ENCODE results near the gene ZC3H18. TPM values are rescaled to one million over a fixed set of nuclear protein-coding genes. Genes with fewer than 3 reads are reported as not detected.

Gene ZC3H18
- total RNA-seq, 2 donors from 2014 or later: 31.9 to 66.3 TPM

- TF ChIP-seq, protein P1, sequence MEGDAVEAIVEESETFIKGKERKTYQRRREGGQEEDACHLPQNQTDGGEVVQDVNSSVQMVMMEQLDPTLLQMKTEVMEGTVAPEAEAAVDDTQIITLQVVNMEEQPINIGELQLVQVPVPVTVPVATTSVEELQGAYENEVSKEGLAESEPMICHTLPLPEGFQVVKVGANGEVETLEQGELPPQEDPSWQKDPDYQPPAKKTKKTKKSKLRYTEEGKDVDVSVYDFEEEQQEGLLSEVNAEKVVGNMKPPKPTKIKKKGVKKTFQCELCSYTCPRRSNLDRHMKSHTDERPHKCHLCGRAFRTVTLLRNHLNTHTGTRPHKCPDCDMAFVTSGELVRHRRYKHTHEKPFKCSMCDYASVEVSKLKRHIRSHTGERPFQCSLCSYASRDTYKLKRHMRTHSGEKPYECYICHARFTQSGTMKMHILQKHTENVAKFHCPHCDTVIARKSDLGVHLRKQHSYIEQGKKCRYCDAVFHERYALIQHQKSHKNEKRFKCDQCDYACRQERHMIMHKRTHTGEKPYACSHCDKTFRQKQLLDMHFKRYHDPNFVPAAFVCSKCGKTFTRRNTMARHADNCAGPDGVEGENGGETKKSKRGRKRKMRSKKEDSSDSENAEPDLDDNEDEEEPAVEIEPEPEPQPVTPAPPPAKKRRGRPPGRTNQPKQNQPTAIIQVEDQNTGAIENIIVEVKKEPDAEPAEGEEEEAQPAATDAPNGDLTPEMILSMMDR (IDR thresholded peaks at IDR 0.05): no peak
- intact Hi-C loops (cut with DNase I): loop anchor here (10.0 kb wide), 1 partner anchor 810 kb away; the partner anchor contains the start of gene KLHDC4
Observed at GRCh38 chr16:88575251-88575650, 5.0 kb downstream of the ZC3H18 start.

DNA sequence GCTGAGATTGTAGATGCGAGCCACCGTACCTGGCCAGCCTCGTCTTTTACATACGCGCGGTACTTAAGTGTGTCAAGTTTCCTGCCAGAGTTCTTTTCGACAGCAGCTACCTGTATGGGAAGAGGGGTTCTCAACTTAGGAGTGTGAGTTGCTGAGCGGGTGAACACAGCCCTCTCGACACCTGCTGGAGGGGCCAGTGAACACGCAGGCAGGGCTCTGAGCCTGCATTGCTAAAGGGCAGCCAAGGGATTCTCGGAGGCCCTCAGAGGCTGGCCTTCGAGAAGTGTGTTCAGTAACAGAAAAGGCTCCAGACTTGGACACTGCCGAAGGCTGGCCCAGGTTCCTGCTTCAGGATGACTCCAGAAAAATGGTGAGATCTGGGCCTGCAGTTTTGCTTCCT, 6.1 kb downstream of the ZC3H18 start:
- Histone ChIP-seq H3K9ac (ENCODE audit: low read depth in 2 of 2, low read length in 2 of 2) (no peak overlapping the region), H3K4me1 (peaks cover 5% of the 10 kb centered on the region), H3K27me3 (no peaks in the 10 kb centered on the region), H3K27ac (no peak overlapping the region), H3K9me3 (no peaks in the 10 kb centered on the region), H3K4me3 (no peak overlapping the region), H3K36me3 (peaks cover 9% of the 10 kb centered on the region)
- intact Hi-C loops (cut with DNase I): loop anchor here (10.0 kb wide), 1 partner anchor 812 kb away; the partner anchor contains the start of gene KLHDC4
- no peak for DNase-seq
- TF ChIP-seq, protein P1 (IDR thresholded peaks at IDR 0.05): no peak

More at GRCh38 chr16:88575251-88575650, 5.0 kb downstream of the ZC3H18 start:
- Histone ChIP-seq H3K36me3 (peaks cover 9% of the 10 kb centered on the region), H3K4me1 (peaks cover 9% of the 10 kb centered on the region), H3K9me3 (no peaks in the 10 kb centered on the region), H3K27me3 (no peaks in the 10 kb centered on the region), H3K4me3 (no peak overlapping the region), H3K9ac (ENCODE audit: low read depth in 2 of 2, low read length in 2 of 2) (no peak overlapping the region), H3K27ac (no peak overlapping the region)
- no peak for DNase-seq

- H3K9ac ChIP-seq (ENCODE audit: low read depth in 2 of 2, low read length in 2 of 2): no peak overlapping the region
- H3K36me3 ChIP-seq: peaks cover 9% of the 10 kb centered on the region
- H3K9me3 ChIP-seq: no peaks in the 10 kb centered on the region
- H3K27ac ChIP-seq: no peak overlapping the region
- DNase-seq: no peak
- no peaks in the 10 kb centered on the region for H3K27me3 ChIP-seq
- no peak overlapping the region for H3K4me3 ChIP-seq
- no peaks in the 10 kb centered on the region for H3K4me1 ChIP-seq
- intact Hi-C loops (cut with DNase I): loop anchor here (10.0 kb wide), 1 partner anchor 812 kb away; the partner anchor contains the start of gene KLHDC4
- TF ChIP-seq, protein P1 (IDR thresholded peaks at IDR 0.05): no peak
Observed at GRCh38 chr16:88577166-88577565, 7.0 kb downstream of the ZC3H18 start.

GRCh38 chr16:88578446-88579313, 8.5 kb downstream of the ZC3H18 start:
- Histone ChIP-seq H3K27me3 (no peaks in the 10 kb centered on the region), H3K4me1 (no peaks in the 10 kb centered on the region), H3K4me3 (no peak overlapping the region), H3K9me3 (no peaks in the 10 kb centered on the region), H3K9ac (ENCODE audit: low read depth in 2 of 2, low read length in 2 of 2) (no peak overlapping the region), H3K27ac (no peak overlapping the region), H3K36me3 (peaks cover 9% of the 10 kb centered on the region)
- TF ChIP-seq, protein P1 (IDR thresholded peaks at IDR 0.05): no peak
- no peak for DNase-seq
- intact Hi-C loops (cut with DNase I): loop anchor here (10.0 kb wide), 1 partner anchor 814 kb away; the partner anchor contains the start of gene KLHDC4

DNA sequence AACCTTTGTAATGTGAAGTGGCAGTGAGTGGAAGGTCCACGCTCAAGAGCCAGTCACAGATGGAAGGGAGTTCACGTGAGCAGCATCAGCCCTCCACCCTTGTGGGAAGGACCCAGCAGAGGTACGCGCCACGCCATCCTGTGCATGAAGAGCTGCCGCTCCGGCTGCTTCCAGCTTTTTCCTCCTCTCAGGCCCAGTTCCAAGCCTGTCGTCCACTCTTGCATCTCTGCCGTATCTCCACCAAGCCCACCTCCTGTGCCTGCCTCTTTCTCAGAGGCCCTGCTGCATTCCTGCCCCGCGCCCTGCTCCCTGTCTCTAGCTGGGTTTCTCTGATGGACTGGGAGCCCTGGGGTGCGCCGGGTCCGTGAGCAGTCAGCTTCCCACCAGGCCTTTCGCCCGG, 10.2 kb downstream of the ZC3H18 start:
- no peaks in the 10 kb centered on the region for H3K9me3 ChIP-seq
- DNase-seq: no peak
- no peak overlapping the region for H3K9ac ChIP-seq (ENCODE audit: low read depth in 2 of 2, low read length in 2 of 2)
- H3K27me3 ChIP-seq: no peaks in the 10 kb centered on the region
- no peak overlapping the region for H3K27ac ChIP-seq
- TF ChIP-seq, protein P1 (IDR thresholded peaks at IDR 0.05): no peak
- intact Hi-C loops (cut with DNase I): no loop called here
- H3K4me3 ChIP-seq: no peak overlapping the region
- H3K36me3 ChIP-seq: peaks cover 9% of the 10 kb centered on the region
- no peaks in the 10 kb centered on the region for H3K4me1 ChIP-seq
